ENCODE measurements around the gene C2CD4D.

Gene C2CD4D

DNA sequence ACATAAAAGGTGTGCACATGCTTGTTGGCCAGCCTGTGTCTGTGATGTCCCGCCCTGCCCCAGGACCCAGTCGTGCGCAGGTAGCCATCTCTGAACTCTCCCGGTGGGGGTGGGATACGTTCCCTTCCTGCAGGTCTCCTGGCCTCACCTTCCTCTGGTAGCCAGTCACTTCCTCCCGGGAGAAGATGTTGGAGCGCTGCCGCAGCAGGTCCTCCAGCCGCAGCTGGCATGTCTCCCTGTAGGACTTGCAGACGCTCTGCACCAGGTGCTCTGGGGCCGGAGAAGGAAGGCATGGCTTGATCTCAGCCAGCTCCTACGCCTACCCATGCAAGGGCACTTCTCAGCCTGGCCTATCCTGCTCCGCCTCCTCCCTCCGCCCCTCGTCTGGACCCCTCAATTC, 25.2 kb downstream of the C2CD4D start:
- no peak for DNase-seq (ENCODE audit: low spot score)

DNA sequence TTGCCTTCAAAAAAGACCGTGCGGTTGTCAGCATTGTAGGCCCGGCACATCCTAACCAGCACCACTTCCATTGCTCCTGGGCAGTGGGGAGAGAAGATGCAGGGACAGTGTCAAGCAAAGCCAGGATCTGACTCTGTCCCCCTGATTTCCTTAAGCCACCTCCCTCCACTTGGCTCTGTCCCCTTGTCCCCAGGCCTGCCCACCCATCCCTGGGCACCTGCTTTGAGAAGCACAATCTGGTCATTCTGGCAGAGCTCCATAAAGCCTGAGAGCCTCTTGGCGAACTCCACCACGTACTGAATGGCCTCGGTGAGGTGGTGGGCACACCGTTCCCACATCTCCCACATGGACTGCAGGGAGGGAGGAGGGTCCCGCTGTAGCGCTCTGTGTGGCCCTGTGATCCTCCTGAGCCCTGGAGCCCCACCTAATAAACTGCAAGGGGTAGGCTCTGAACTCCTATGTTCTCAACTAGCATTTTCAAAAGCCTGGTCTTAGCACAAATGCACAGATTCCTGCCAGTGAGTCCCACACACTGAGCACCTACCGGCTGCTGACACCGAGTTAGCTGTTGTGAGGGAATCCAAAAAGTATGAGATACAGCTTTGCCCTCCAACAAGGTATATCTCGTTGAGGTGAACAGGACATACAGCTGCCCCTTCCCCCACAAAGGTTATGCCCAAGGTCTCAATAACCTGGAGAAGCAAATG, 26.2 kb downstream of the C2CD4D start:
- DNase-seq (ENCODE audit: low spot score) = no peak

DNA sequence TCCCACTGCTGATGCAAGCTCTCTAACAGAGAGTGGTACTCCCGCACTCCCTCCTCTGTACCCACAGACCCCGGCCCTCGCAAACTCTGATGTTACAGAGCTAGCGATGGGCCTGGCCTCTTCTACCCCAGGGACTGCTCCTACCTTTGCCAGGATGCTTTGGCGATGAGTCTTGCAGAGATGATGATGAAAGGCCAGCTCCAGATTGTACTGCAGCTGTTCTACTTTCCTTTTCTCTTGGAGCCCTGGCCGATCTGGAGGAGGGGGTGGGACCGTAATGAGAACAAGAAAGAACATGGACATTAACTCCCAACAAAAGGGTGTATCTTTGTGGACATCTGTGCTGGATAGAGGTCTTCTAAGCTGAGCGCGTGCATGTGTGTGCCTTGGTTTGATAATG, 28.4 kb downstream of the C2CD4D start:
- DNase-seq (ENCODE audit: low spot score) = peak; percentile 49

- DNase-seq (ENCODE audit: low spot score) = no peak
Observed at GRCh38 chr1:151809985-151810556, 29.5 kb downstream of the C2CD4D start.

GRCh38 chr1:151809290-151809984, 30.2 kb downstream of the C2CD4D start:
- no peak for DNase-seq (ENCODE audit: low spot score)

DNA sequence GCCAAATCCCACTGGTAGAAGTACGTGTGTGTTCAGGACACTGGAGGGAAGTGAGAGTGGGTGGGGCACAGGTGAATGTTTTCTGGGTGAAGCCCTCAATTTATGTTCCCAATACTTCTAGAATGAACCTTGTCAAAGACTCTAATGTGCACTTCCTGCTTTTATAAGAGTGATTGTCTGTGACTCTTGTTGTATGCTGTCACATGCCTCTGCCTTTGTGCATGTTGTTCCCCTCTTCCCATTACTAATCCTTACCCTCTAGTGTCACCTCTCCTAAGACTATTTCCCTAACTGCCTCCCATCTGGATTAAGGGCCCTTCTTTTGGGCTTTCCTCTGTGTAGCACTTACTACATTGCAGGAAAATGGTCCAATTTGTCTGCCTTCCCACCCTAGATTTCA, 31.9 kb downstream of the C2CD4D start:
- no peak for DNase-seq (ENCODE audit: low spot score)

GRCh38 chr1:151807131-151807530, 32.5 kb downstream of the C2CD4D start:
- no peak for DNase-seq (ENCODE audit: low spot score)

GRCh38 chr1:151806170-151806569, 33.5 kb downstream of the C2CD4D start:
- DNase-seq (ENCODE audit: low spot score) = no peak

- no peak for DNase-seq (ENCODE audit: low spot score)
Observed at GRCh38 chr1:151805066-151805820, 34.4 kb downstream of the C2CD4D start, which contains the start of gene LINGO4. TSS of gene LINGO4 (minus strand) at chr1:151805419. CDS start at chr1:151802704, 2,715 bp downstream.

DNA sequence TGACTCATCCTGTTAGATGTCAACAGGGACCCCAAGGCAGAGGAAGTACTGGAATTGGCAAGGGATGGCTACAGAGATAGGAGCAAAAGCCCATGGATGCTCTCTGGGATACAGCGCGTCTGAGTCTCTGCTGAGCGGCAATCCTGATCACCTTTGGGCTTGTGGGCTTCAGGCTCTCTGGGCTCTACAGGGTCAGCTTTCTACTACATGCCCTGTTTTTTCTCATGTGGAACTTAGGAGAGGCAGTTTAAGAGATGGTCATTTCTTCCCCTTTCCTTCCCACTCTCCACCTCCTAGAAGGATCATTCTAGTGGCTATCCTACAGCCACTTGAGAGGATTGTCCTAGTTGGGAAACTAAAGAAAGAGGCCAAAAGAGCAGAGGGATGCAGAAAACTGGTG, 35.7 kb downstream of the C2CD4D start:
- DNase-seq (ENCODE audit: low spot score) = no peak

GRCh38 chr1:151803164-151803563, 36.5 kb downstream of the C2CD4D start:
- DNase-seq (ENCODE audit: low spot score) = no peak

- DNase-seq (ENCODE audit: low spot score) = no peak
Observed at GRCh38 chr1:151802372-151802771, 37.2 kb downstream of the C2CD4D start.

DNA sequence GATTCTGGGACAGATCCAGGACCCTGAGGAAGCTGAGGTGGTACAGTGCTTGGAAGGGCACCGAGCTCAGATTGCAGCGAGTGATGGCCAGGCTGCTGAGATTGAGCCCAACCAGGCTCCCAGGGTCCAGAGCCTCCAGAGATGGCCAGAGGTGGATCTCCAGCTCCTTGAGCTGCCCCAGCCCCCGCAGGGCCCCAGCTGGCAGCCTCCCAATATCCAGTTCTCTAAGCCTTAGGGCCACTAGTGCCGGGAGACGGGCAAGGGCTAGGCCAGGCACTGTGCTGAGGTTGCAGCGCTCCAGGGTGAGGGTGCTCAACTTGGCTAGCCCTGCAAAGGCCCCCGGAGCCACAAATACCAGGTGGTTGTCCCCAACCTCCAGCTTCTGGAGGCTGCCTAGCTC, 37.8 kb downstream of the C2CD4D start:
- DNase-seq (ENCODE audit: low spot score) = no peak

DNA sequence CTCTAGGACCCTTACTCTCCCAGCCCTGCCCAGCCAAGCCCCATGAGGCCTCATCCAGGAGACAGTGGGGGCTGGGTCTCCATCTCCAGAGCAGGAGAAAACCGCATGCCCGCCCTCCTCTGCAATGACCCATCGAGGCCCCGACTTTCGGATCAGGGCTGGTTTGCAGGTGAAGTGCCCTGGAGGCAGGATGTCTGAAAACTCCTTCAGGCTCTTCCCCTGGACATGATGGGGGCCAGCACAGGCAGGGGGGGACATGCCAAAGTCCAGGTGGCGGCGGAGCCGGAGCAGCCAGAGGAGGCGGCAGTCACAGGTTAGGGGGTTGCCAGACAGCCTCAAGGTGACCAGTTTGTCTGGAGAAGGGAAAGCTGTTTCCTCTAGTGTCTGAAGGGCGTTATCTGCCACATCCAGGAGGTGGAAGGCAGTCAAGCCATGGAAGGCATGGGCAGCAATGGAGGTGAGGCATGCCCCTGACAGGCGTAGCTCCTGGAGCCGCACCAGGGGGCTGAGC, 38.3 kb downstream of the C2CD4D start:
- no peak for DNase-seq (ENCODE audit: low spot score)

DNA sequence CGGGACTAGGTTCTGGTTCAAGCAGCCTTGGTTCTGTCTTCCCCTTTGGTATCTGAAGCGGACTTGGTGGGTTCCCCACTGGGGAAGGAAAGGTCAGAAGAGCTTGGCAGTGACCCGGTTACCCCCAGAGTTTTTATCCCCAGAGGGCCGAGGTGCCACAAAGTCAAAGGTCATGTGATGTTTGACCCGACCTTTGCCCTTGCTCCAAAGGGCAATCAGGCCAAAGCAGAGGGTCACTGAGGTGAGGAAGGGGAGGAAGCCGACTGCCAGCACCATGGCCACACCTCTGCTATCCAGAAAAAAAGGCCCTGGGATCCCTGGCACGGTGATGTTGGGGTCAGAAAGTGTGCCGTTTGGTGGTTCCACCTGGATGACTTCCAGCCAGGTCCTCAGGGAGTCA, 38.8 kb downstream of the C2CD4D start:
- DNase-seq (ENCODE audit: low spot score) = no peak

- no peak for DNase-seq (ENCODE audit: low spot score)
Observed at GRCh38 chr1:151799179-151800022, 40.2 kb downstream of the C2CD4D start.

- no peak for DNase-seq (ENCODE audit: low spot score)
Observed at GRCh38 chr1:151798571-151798970, 41.0 kb downstream of the C2CD4D start.

DNA sequence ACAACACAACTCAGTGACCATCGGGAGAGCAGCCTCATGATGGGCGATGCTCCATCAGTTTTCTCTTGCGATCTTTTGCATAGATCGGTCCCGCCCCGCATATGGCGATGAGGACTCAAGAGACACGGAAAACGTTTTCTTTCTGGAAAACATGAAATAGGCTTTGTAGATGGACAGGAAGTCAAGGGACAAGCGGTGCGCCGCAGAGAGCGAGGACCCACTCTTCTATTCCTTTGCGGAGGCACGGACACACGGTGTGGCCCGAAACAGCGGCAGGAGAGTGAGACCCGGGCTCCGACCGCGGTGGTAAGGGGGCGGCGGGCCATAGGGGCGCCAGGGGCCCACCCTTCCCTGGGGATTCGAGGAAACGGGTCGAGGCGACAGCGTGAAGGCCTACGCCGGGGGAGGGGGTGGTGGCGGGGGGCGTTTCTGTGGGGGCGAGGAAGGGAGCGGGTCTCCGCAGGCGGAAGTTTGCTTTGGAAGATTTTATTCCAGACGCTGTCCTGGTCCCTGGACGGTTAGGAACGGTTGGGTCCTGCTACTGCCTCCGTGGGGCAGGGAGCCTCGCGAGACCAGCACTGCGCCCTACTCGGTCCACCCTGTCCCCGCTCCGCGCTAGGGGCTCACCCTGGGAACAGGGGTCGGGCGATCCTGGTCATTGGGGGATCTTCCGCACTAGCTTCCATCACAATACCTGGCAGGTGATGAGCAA, 48.5 kb downstream of the C2CD4D start:
- DNase-seq (ENCODE audit: low spot score) = no peak

DNA sequence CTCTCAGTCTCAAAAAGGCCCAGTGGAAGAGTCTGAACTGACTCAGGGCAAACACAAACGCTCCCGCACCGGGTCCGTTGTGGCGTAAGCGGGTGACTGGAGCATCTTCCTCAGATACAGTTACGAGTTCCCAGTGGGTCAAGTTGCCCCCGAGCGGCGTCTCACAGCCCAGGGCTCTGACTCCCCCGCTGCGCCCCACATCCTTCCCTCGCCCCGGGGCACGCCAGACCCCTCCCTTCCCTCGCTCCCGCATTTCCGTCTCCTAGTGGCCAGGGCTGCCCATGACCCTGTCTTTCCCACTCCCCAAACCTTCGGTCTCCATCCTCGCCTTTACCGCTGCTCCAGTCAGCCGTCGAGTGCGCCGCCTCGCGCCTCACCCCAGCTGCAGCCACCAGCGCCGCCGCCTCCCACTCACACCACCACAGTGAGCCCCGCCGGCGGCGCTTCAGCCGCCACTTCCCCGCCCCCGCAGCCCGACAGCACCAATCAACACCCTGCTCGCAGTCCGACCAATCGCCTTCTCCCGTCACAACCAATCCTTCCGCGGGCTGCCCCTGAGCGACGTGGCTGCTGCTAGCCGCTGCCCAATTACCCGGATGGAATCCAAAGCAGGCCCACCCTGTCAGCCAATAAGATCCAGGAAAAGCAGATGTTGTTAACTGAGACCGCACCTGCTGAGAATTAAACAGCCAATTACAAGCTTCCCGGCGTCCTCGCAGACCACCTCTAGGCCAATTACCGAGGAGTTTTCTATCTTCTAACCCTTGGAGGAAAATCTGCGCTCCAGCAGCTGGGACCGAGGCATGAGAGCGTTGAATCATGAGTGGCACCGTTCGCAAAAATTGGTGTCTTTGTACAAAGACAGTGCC, 49.3 kb downstream of the C2CD4D start, which contains the start of gene TDRKH:
TSS of gene TDRKH (minus strand) at position 430 of the 869 bp plus-strand sequence. CDS start 7,478 bp downstream, outside the sequence.
- DNase-seq (ENCODE audit: low spot score) = peak; percentile 99

All from AG20443 (cell line).